Keratinocyte (primary cell): ENCODE data around the gene SFSWAP.

ENCODE experiments used
- EZH2 ChIP-seq: IDR thresholded peaks from one replicate; pipeline ENCODE4 v1.6.1; 2012; ENCODE audit warnings: inconsistent platforms, mild to moderate bottlenecking, low read length, moderate library complexity
- TF ChIP-seq, protein P1 (sequence below), 3 experiments: IDR thresholded peaks in 1 of 3; conservative IDR thresholded peaks in 1 of 3; optimal IDR thresholded peaks in 1 of 3; 2 replicates in 2 of 3; 3 replicates in 1 of 3; pipeline versions ENCODE3 to v1.5.1; 2011; ENCODE audit warnings: low read length in 3 of 3, mild to moderate bottlenecking in 3 of 3, moderate library complexity in 2 of 3, control low read depth in 1 of 3, inconsistent platforms in 1 of 3; ENCODE audit not compliant: insufficient read depth in 2 of 3; ENCODE audit errors: extremely low read depth in 1 of 3

GRCh38 chr12:131816495-131816894, 105.6 kb downstream of the SFSWAP start:
- TF ChIP-seq, protein P1, sequence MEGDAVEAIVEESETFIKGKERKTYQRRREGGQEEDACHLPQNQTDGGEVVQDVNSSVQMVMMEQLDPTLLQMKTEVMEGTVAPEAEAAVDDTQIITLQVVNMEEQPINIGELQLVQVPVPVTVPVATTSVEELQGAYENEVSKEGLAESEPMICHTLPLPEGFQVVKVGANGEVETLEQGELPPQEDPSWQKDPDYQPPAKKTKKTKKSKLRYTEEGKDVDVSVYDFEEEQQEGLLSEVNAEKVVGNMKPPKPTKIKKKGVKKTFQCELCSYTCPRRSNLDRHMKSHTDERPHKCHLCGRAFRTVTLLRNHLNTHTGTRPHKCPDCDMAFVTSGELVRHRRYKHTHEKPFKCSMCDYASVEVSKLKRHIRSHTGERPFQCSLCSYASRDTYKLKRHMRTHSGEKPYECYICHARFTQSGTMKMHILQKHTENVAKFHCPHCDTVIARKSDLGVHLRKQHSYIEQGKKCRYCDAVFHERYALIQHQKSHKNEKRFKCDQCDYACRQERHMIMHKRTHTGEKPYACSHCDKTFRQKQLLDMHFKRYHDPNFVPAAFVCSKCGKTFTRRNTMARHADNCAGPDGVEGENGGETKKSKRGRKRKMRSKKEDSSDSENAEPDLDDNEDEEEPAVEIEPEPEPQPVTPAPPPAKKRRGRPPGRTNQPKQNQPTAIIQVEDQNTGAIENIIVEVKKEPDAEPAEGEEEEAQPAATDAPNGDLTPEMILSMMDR (optimal IDR thresholded peaks at IDR 0.05 in 1 of 3, IDR thresholded peaks at IDR 0.05 in 1 of 3, conservative IDR thresholded peaks at IDR 0.05 in 1 of 3; ENCODE audit: extremely low read depth in 1 of 3, insufficient read depth in 2 of 3, low read length in 3 of 3): no peak
- TF ChIP-seq EZH2: no peak
